Heart left ventricle (tissue), 16 donors: Measurements from ENCODE around the gene CNGB1. TPM values are rescaled to one million over a fixed set of nuclear protein-coding genes. Genes with fewer than 3 reads are reported as not detected.

ENCODE experiments used
- ATAC-seq, 4 donors: fragments of 200-7000 bp; cut with Tn5 transposase; one replicate each; pipeline ENCODE4 v1.9.1; 2020 to 2022; ENCODE audit warnings: moderate library complexity in 4 of 4, mild to moderate bottlenecking in 3 of 4, moderate number of reproducible peaks in 1 of 4
- DNase-seq, 5 donors: peaks; one replicate each; pipeline ENCODE4 v3.0.0-alpha.2; 2020
- H3K27ac ChIP-seq, 12 donors: fragments of 200-600 bp; sonication (generic) in 4 of 12; one replicate each; pipeline versions ENCODE4 v1.5.0 to v1.8.0; 2016 to 2022; ENCODE audit warnings: mild to moderate bottlenecking in 2 of 12
- H3K27me3 ChIP-seq, 9 donors: fragments of 200-600 bp; sonication (generic) in 2 of 9; one replicate each; pipeline versions ENCODE4 v1.5.1 to v1.8.0; 2016 to 2022; ENCODE audit warnings: mild to moderate bottlenecking in 3 of 9
- H3K36me3 ChIP-seq, 9 donors: fragments of 200-600 bp; sonication (generic) in 2 of 9; one replicate each; pipeline versions ENCODE4 v1.5.0 to v1.8.0; 2018 to 2022; ENCODE audit warnings: mild to moderate bottlenecking in 2 of 9
- H3K4me1 ChIP-seq, 12 donors: fragments of 200-600 bp; sonication (generic) in 4 of 12; one replicate each; pipeline versions ENCODE4 v1.5.0 to v1.8.0; 2016 to 2022; ENCODE audit warnings: mild to moderate bottlenecking in 3 of 12
- H3K4me3 ChIP-seq, 12 donors: fragments of 200-600 bp; sonication (generic) in 4 of 12; one replicate each; pipeline versions ENCODE4 v1.5.0 to v1.8.0; 2017 to 2022; ENCODE audit warnings: mild to moderate bottlenecking in 9 of 12, moderate library complexity in 4 of 12
- H3K9me3 ChIP-seq, 12 donors: fragments of 200-600 bp; sonication (generic) in 4 of 12; one replicate each; pipeline versions ENCODE4 v1.5.0 to v1.8.0; 2016 to 2022; ENCODE audit warnings: mild to moderate bottlenecking in 1 of 12
- CTCF ChIP-seq, 12 donors: fragments of 200-600 bp; sonication (generic) in 4 of 12; IDR thresholded peaks; one replicate each; pipeline versions ENCODE4 v1.5.0 to v1.8.0; 2018 to 2022; ENCODE audit warnings: antibody characterized with exemption in 12 of 12, mild to moderate bottlenecking in 5 of 12
- POLR2A ChIP-seq, 2 donors: fragments of 450-650 bp; IDR thresholded peaks; one replicate each; pipeline ENCODE4 v1.6.1; 2017; ENCODE audit warnings: antibody characterized with exemption in 2 of 2, mild to moderate bottlenecking in 2 of 2, moderate library complexity in 2 of 2
- WGBS, 4 donors: extraction: QIAGEN DNeasy Blood & Tissue Kit in 2 of 4; methylation state at CpG; one replicate each; pipeline versions ENCODE4 v1.1.5 to v1.1.7; 2013 to 2018; 5-methylcytosine and 5-hydroxymethylcytosine counted together
- intact Hi-C, 10 donors: fragments of 100-400 bp; cut with DNase I; formaldehyde crosslinking; loops; one replicate each; pipeline versions ENCODE4 v1.11.1 to v1.14.2; 2022
- long read RNA-seq, 3 donors: library from polyadenylated mRNA; unstranded; transcript quantifications; one replicate each; pipeline ENCODE4 v2.0.0, GENCODE V29; 2020 to 2021
- polyA plus RNA-seq, 2 donors: library from polyadenylated mRNA; stranded (reverse); fragments of 200-250 nt; gene quantifications; one replicate each; pipeline ENCODE4 v1.2.3, GENCODE V29; 2013
- total RNA-seq, 9 donors: library from RNA; depleted of rRNA in 2 of 9; stranded (reverse); fragments of >200 nt in 2 of 9; fragmentation: NEBNext Ultra II Directional in 3 of 9; extraction: Animal tissue kit (Norgen Biotek cat#: 25700) in 3 of 9; gene quantifications; one replicate each; pipeline versions ENCODE4 v1.1.0 to v1.2.4, GENCODE V29; 2016 to 2023
- donor health status: ischemic (EF 13 %, LVEDD 7.1; RV severe dilation, severe dysfunction).
- donor health status: healthy with polysubstance abuse.
- donor health status: DM: no; HTN: yes; CAD: no.
- donor health status: DM: no; HTN: no; CAD: no.
- donor health status: ischemic (EF 25% LVEDD 6.9; RV normal size, moderate dysfunction).
- donor health status: ischemic (EF 25% LVEDD 5.7; RV mildly dilated, moderate dysfunction).
- donor health status: healthy.
- donor health status: DM: yes; HTN: yes; CAD: no.
- donor health status: ischemic (EF 35%, LVEDD 5.7; RV mildly dilated, moderate dysfunction).
- donor health status: nonischemic (EF 11% LVEDD 7.7; RV severe dilation, severe dysfunction).
- donor health status: DM: yes; HTN: yes; CAD: no.
- donor health status: PGD.
- donor health status: ischemic (EF 29% LVEDD 5.4; RV normal size, mild dysfunction).
- donor health status: nonischemic (EF 23%, LVEDD 6.1; RV moderate dilation, normal function).

Gene CNGB1
- total RNA-seq, result not detected
- polyA plus RNA-seq, result not detected
- long read RNA-seq, donor 1, result 0 reads
- long read RNA-seq, donor 2, result 0 reads
- long read RNA-seq, donor 3, result 0 reads

GRCh38 chr16:57970970-57971369, at the start of gene CNGB1:
Gene CNGB1, minus strand, starts transcription at chr16:57971128. Its CDS starts 3,842 bp downstream, at chr16:57967286.
- no peaks in the 10 kb centered on the region for H3K36me3 ChIP-seq
- H3K27me3 ChIP-seq, result no peaks in the 10 kb centered on the region
- intact Hi-C loops, result no loop called here
- no peak for DNase-seq
- ATAC-seq, result no peak
- peaks cover 0 to 5% (median 0%) of the 10 kb centered on the region in 12 donors for H3K4me1 ChIP-seq
- H3K27ac ChIP-seq, result no peak within 1 kb of the TSS
- no peak for TF ChIP-seq POLR2A (IDR thresholded peaks at IDR 0.05)
- TF ChIP-seq CTCF (IDR thresholded peaks at IDR 0.05), result no peak
- no peak within 1 kb of the TSS for H3K4me3 ChIP-seq
- WGBS, 4 donors, result 61 to 78% (median 74%) methylated on average over 4 to 6 of the region's 6 CpGs
- no peaks in the 10 kb centered on the region for H3K9me3 ChIP-seq

- Histone ChIP-seq H3K36me3 (peaks cover 0 to 48% (median 19%) of the 10 kb centered on the region in 9 donors), H3K27me3 (peaks cover 0 to 3% (median 0%) of the 10 kb centered on the region in 9 donors), H3K4me1 (peaks cover 14 to 53% (median 33%) of the 10 kb centered on the region in 12 donors), H3K4me3 (no peak overlapping the region), H3K9me3 (no peaks in the 10 kb centered on the region), H3K27ac (no peak overlapping the region)
- intact Hi-C loops, result loop anchor here in 8 of 10 donors (2.0 to 10.0 kb wide), 9 partner anchors 101 to 465 kb away; partner anchors contain the start of gene CSNK2A2 (in 3 of the 8)
- no peak for TF ChIP-seq POLR2A (IDR thresholded peaks at IDR 0.05)
- no peak for TF ChIP-seq CTCF (IDR thresholded peaks at IDR 0.05)
- no peak for ATAC-seq
- DNase-seq, result peak in 3 of 5 donors; percentile 6 to 23 (median 19)
- WGBS, 4 donors, result 68 to 86% (median 82%) methylated on average over 6 to 8 of the region's 8 CpGs
These were observed 49.1 kb upstream of the CNGB1 start for GRCh38 chr16:58019866-58020538.

GRCh38 chr16:58018803-58019202, 47.9 kb upstream of the CNGB1 start:
- H3K36me3 ChIP-seq, result peaks cover 0 to 58% (median 19%) of the 10 kb centered on the region in 9 donors
- no peaks in the 10 kb centered on the region for H3K9me3 ChIP-seq
- H3K4me3 ChIP-seq, result no peak overlapping the region
- ATAC-seq (no peak), DNase-seq (peak in 2 of 5 donors; percentile 4 to 20)
- TF ChIP-seq POLR2A (IDR thresholded peaks at IDR 0.05) (no peak), CTCF (IDR thresholded peaks at IDR 0.05) (no peak)
- peaks cover 14 to 41% (median 26%) of the 10 kb centered on the region in 12 donors for H3K4me1 ChIP-seq
- H3K27me3 ChIP-seq, result no peaks in the 10 kb centered on the region
- WGBS, 4 donors, result 82 to 86% (median 85%) methylated on average over 4 to 7 of the region's 7 CpGs
- intact Hi-C loops, result loop anchor here in 1 of 10 donors (10.0 kb wide), 1 partner anchor 296 kb away; no protein-coding TSS in a partner anchor
- H3K27ac ChIP-seq, result no peak overlapping the region

GRCh38 chr16:58016840-58017446, 46.0 kb upstream of the CNGB1 start:
- peaks cover 0 to 22% (median 8%) of the 10 kb centered on the region in 12 donors for H3K4me1 ChIP-seq
- H3K4me3 ChIP-seq, result no peak overlapping the region
- intact Hi-C loops, result loop anchor here in 1 of 10 donors (10.0 kb wide), 1 partner anchor 298 kb away; no protein-coding TSS in a partner anchor
- DNase-seq (peak in 3 of 5 donors; percentile 27 to 51 (median 37)), ATAC-seq (peak in 3 of 4 donors; percentile 13 to 52 (median 48))
- no peak overlapping the region for H3K27ac ChIP-seq
- no peaks in the 10 kb centered on the region for H3K27me3 ChIP-seq
- peaks cover 0 to 75% (median 27%) of the 10 kb centered on the region in 9 donors for H3K36me3 ChIP-seq
- H3K9me3 ChIP-seq, result no peaks in the 10 kb centered on the region
- 49 to 71% (median 64%) methylated on average over 12 of the region's 12 CpGs for WGBS, 4 donors
- no peak for TF ChIP-seq POLR2A (IDR thresholded peaks at IDR 0.05)
- no peak for TF ChIP-seq CTCF (IDR thresholded peaks at IDR 0.05)
